GM21619 (cell line): ENCODE measurements around the gene SFT2D3.

Source experiments
- ATAC-seq: cut with Tn5 transposase; IDR thresholded peaks from one replicate; pipeline ENCODE4 v1.9.1; 2021; ENCODE audit not compliant: unreplicated experiment

The SFT2D3 gene

GRCh38 chr2:127701193-127701650 lies at the start of gene SFT2D3:
Gene SFT2D3, plus strand, starts transcription at chr2:127701497. Its CDS starts 32 bp downstream, at chr2:127701529.
- peak; percentile 67 for ATAC-seq

GRCh38 chr2:127651971-127652550 lies 49.2 kb upstream of the SFT2D3 start:
- ATAC-seq = no peak

GRCh38 chr2:127652786-127653357 lies 48.4 kb upstream of the SFT2D3 start:
- ATAC-seq = no peak

- ATAC-seq = no peak
Observed at GRCh38 chr2:127653421-127654083, 47.7 kb upstream of the SFT2D3 start.

GRCh38 chr2:127654084-127654837 lies 47.0 kb upstream of the SFT2D3 start:
- ATAC-seq = no peak

- no peak for ATAC-seq
Observed at GRCh38 chr2:127654838-127655175, 46.5 kb upstream of the SFT2D3 start.

- no peak for ATAC-seq
Observed at GRCh38 chr2:127655209-127656073, 45.9 kb upstream of the SFT2D3 start.

GRCh38 chr2:127656569-127657231 lies 44.6 kb upstream of the SFT2D3 start:
- no peak for ATAC-seq

- ATAC-seq = no peak
Observed at GRCh38 chr2:127657232-127657595, 44.1 kb upstream of the SFT2D3 start.

GRCh38 chr2:127658146-127658545 lies 43.2 kb upstream of the SFT2D3 start:
- ATAC-seq = no peak

GRCh38 chr2:127658641-127659407 lies 42.5 kb upstream of the SFT2D3 start:
- no peak for ATAC-seq

GRCh38 chr2:127659408-127660290 lies 41.6 kb upstream of the SFT2D3 start:
- ATAC-seq = no peak

- ATAC-seq = no peak
Observed at GRCh38 chr2:127660291-127660578, 41.1 kb upstream of the SFT2D3 start.

GRCh38 chr2:127661072-127661649 lies 40.1 kb upstream of the SFT2D3 start:
- no peak for ATAC-seq

- no peak for ATAC-seq
Observed at GRCh38 chr2:127661949-127662510, 39.3 kb upstream of the SFT2D3 start.

- ATAC-seq = no peak
Observed at GRCh38 chr2:127662937-127663565, 38.2 kb upstream of the SFT2D3 start.

GRCh38 chr2:127663566-127664064 lies 37.7 kb upstream of the SFT2D3 start:
- no peak for ATAC-seq
